Muscle layer of colon (tissue), 2 donors: ENCODE measurements around the gene VPS35L.

Source experiments
- H3K27ac ChIP-seq: one replicate; pipeline ENCODE4 v1.7.0; 2013; ENCODE audit warnings: low read depth, mild to moderate bottlenecking, low read length, moderate library complexity
- H3K27me3 ChIP-seq, 2 donors: one replicate each; pipeline ENCODE4 v1.7.0; 2013; ENCODE audit warnings: low read length in 2 of 2, mild to moderate bottlenecking in 2 of 2; ENCODE audit not compliant: insufficient read depth in 2 of 2, control insufficient read depth in 1 of 2
- H3K36me3 ChIP-seq: one replicate; pipeline ENCODE4 v1.7.0; 2013; ENCODE audit warnings: mild to moderate bottlenecking, low read length; ENCODE audit not compliant: insufficient read depth
- H3K4me1 ChIP-seq: one replicate; pipeline ENCODE4 v1.7.0; 2013; ENCODE audit warnings: mild to moderate bottlenecking, low read length; ENCODE audit not compliant: insufficient read depth
- H3K4me3 ChIP-seq, 2 donors: one replicate each; pipeline ENCODE4 v1.7.0; 2013; ENCODE audit warnings: low read length in 2 of 2, low read depth in 1 of 2, mild to moderate bottlenecking in 1 of 2, moderate library complexity in 1 of 2
- H3K9ac ChIP-seq: one replicate; pipeline ENCODE4 v1.7.0; 2013; ENCODE audit warnings: low read length
- H3K9me3 ChIP-seq: one replicate; pipeline ENCODE4 v1.7.0; 2013; ENCODE audit warnings: mild to moderate bottlenecking, low read length
- donor health status: abdominal sarcoma.
- donor health status: Adenocarcinoma of cecum.

Gene VPS35L

GRCh38 chr16:19598805-19599510 lies 43.5 kb downstream of the VPS35L start:
- H3K9ac ChIP-seq = no peak overlapping the region

GRCh38 chr16:19599968-19600716 lies 44.6 kb downstream of the VPS35L start:
- Histone ChIP-seq H3K4me3 (no peak overlapping the region), H3K36me3 (peaks cover 22% of the 10 kb centered on the region), H3K9me3 (no peaks in the 10 kb centered on the region), H3K27ac (no peak overlapping the region), H3K27me3 (no peaks in the 10 kb centered on the region), H3K4me1 (peaks cover 2% of the 10 kb centered on the region), H3K9ac (no peak overlapping the region)

More at GRCh38 chr16:19598805-19599510, 43.5 kb downstream of the VPS35L start:
- Histone ChIP-seq H3K36me3 (peaks cover 28% of the 10 kb centered on the region), H3K27ac (no peak overlapping the region), H3K27me3 (no peaks in the 10 kb centered on the region), H3K4me3 (no peak overlapping the region), H3K4me1 (peaks cover 7% of the 10 kb centered on the region), H3K9me3 (no peaks in the 10 kb centered on the region)

DNA sequence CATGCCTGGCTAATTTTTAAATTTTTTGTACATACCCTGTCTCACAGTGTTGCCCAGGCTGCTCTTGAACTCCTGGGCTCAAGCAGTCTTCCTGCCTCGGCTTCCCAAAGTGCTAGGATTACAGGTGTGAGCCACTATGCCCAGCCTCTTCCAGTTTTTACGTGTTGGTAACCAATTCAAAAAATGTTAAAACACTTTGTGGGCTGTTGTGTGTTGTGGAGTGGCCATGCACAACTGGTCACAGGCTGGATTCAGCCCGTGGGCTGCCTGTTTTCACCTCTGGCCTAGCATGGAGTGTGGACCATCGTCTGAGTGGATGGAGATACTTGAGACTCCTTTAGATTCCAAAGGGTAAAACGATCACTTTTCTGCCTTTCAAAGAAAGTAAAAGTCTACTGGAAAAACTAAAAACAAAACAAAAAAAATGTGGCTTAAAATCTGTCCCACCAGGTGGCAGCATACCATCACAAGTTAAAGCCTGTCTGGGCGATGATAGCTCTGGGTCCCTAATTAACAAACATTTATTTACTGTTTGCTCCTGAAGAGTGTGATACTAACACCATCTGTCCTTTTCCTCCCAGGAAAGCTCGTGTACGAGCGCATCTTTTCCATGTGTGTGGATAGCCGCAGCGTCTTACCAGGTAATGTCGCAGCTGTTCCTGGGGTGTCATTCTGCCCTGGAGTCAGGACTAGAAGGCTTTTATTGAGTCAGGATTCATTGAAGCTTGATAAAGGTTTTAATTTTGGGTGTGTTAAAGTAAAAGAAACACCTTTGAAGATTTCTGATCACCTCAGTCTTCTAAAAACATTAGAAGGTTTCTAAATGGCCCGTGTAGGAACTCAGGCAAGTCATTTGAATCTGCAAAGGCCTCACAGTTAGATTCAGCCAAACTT lies 45.8 kb downstream of the VPS35L start:
- peaks cover 20% of the 10 kb centered on the region for H3K36me3 ChIP-seq

GRCh38 chr16:19604911-19605310 lies 49.4 kb downstream of the VPS35L start:
- no peaks in the 10 kb centered on the region for H3K27me3 ChIP-seq
- no peak overlapping the region for H3K4me3 ChIP-seq
- no peak overlapping the region for H3K27ac ChIP-seq
- peaks cover 37% of the 10 kb centered on the region for H3K36me3 ChIP-seq
- no peaks in the 10 kb centered on the region for H3K9me3 ChIP-seq
- no peak overlapping the region for H3K9ac ChIP-seq
- no peaks in the 10 kb centered on the region for H3K4me1 ChIP-seq

More for the DNA sequence above, 45.8 kb downstream of the VPS35L start:
- H3K4me1 ChIP-seq = no peaks in the 10 kb centered on the region
- no peak overlapping the region for H3K4me3 ChIP-seq
- no peaks in the 10 kb centered on the region for H3K27me3 ChIP-seq
- H3K27ac ChIP-seq = no peak overlapping the region
- no peaks in the 10 kb centered on the region for H3K9me3 ChIP-seq
- H3K9ac ChIP-seq = no peak overlapping the region

GRCh38 chr16:19605701-19606100 lies 50.2 kb downstream of the VPS35L start:
- Histone ChIP-seq H3K4me3 (no peak overlapping the region), H3K9me3 (no peaks in the 10 kb centered on the region), H3K27ac (no peak overlapping the region), H3K9ac (no peak overlapping the region), H3K36me3 (peaks cover 42% of the 10 kb centered on the region), H3K4me1 (no peaks in the 10 kb centered on the region), H3K27me3 (no peaks in the 10 kb centered on the region)

DNA sequence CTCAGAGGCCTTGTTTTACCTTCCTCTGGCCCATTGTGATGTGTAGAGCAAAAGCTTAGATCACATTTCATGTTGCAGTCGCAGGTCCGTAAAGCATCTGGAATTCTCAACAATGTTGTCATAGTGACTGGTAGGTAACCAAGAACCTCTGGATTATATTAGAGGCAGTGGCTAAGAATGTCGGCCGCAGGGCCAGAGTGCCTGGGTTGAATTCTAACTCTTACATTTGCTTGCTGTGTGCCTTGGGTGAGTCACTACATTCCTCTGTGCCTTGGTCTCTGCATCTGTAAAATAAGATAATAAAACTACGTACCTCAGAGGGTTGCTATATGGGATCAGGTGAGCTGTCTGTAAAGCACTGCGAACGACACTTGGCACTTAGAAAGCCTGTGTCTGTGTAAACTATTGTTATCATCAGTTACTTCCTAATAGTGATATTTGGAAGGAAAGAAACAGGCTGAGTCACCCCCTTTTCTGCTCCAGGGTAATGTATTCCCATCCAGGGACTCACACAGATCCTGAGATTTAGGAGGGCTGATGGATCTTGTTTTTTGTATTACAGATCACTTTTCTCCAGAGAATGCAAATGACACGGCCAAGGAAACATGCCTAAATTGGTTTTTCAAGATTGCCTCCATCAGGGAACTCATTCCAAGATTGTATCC lies 52.2 kb downstream of the VPS35L start:
- Histone ChIP-seq H3K27ac (no peak overlapping the region), H3K9ac (no peak overlapping the region), H3K36me3 (peaks cover 45% of the 10 kb centered on the region), H3K4me3 (no peak overlapping the region), H3K4me1 (no peaks in the 10 kb centered on the region), H3K27me3 (no peaks in the 10 kb centered on the region), H3K9me3 (no peaks in the 10 kb centered on the region)

DNA sequence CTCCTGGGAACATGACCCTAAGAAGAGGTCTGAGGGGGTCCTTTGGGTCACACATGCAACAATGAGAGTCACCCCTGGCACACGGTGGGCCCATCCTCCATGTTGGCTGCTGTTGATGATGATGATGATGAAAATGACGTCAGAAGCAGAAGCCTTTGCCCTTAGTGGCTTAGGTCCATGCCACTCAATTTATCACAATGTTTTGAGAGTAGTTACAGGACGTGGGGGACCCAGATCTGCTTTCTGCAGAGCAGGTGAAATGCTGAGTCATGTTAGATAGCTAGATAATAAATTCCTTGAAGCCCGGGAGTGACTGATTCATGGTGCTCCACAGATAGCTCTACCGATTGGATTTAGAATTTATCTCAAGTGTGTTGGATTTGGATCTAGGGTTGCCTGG lies 53.9 kb downstream of the VPS35L start:
- peaks cover 53% of the 10 kb centered on the region for H3K36me3 ChIP-seq
- H3K4me1 ChIP-seq = no peaks in the 10 kb centered on the region
- H3K9ac ChIP-seq = no peak overlapping the region

GRCh38 chr16:19610200-19610599 lies 54.7 kb downstream of the VPS35L start:
- H3K9me3 ChIP-seq = no peaks in the 10 kb centered on the region
- no peak overlapping the region for H3K9ac ChIP-seq
- H3K36me3 ChIP-seq = peaks cover 57% of the 10 kb centered on the region
- H3K4me3 ChIP-seq = no peak overlapping the region
- H3K27me3 ChIP-seq = no peaks in the 10 kb centered on the region
- H3K27ac ChIP-seq = no peak overlapping the region
- no peaks in the 10 kb centered on the region for H3K4me1 ChIP-seq

More for the DNA sequence above, 53.9 kb downstream of the VPS35L start:
- no peaks in the 10 kb centered on the region for H3K9me3 ChIP-seq
- H3K27me3 ChIP-seq = no peaks in the 10 kb centered on the region
- no peak overlapping the region for H3K27ac ChIP-seq
- H3K4me3 ChIP-seq = no peak overlapping the region

GRCh38 chr16:19613834-19614233 lies 58.3 kb downstream of the VPS35L start:
- Histone ChIP-seq H3K36me3 (peaks cover 59% of the 10 kb centered on the region), H3K9me3 (no peaks in the 10 kb centered on the region), H3K4me1 (no peaks in the 10 kb centered on the region), H3K9ac (no peak overlapping the region), H3K4me3 (no peak overlapping the region), H3K27ac (no peak overlapping the region), H3K27me3 (no peaks in the 10 kb centered on the region)

- H3K36me3 ChIP-seq = peaks cover 48% of the 10 kb centered on the region
- no peaks in the 10 kb centered on the region for H3K9me3 ChIP-seq
- no peak overlapping the region for H3K4me3 ChIP-seq
- no peak overlapping the region for H3K27ac ChIP-seq
- H3K9ac ChIP-seq = no peak overlapping the region
- no peaks in the 10 kb centered on the region for H3K27me3 ChIP-seq
- H3K4me1 ChIP-seq = no peaks in the 10 kb centered on the region
These were observed 60.7 kb downstream of the VPS35L start for GRCh38 chr16:19616241-19616640.

GRCh38 chr16:19618876-19619275 lies 63.4 kb downstream of the VPS35L start:
- Histone ChIP-seq H3K27me3 (no peaks in the 10 kb centered on the region), H3K4me3 (no peak overlapping the region), H3K36me3 (peaks cover 34% of the 10 kb centered on the region), H3K27ac (no peak overlapping the region), H3K9ac (no peak overlapping the region), H3K9me3 (no peaks in the 10 kb centered on the region), H3K4me1 (no peaks in the 10 kb centered on the region)
